Thyroid gland (tissue), 4 donors: ENCODE results near the gene DTNBP1. TPM values are rescaled to one million over a fixed set of nuclear protein-coding genes. Genes with fewer than 3 reads are reported as not detected.

Experiments
- DNase-seq, 2 donors: peaks; one replicate each; pipeline ENCODE4 v3.0.0-alpha.2; 2019
- H3K27ac ChIP-seq, 3 donors: fragments of 200-600 bp; sonication (generic); 1 replicate in 2 of 3; 2 replicates in 1 of 3; pipeline ENCODE4 v1.5.1; 2016 to 2019; ENCODE audit warnings: mild to moderate bottlenecking in 1 of 3, moderate library complexity in 1 of 3
- H3K27me3 ChIP-seq: fragments of 200-600 bp; sonication (generic); one replicate; pipeline ENCODE4 v1.5.1; 2019
- H3K36me3 ChIP-seq, 2 donors: fragments of 200-600 bp; sonication (generic); one replicate each; pipeline ENCODE4 v1.5.1; 2016 to 2019
- H3K4me1 ChIP-seq, 2 donors: fragments of 200-600 bp; sonication (generic); one replicate each; pipeline ENCODE4 v1.5.1; 2017 to 2019
- H3K4me3 ChIP-seq, 3 donors: fragments of 200-600 bp; sonication (generic); replicated peaks in 1 of 3; 1 replicate in 2 of 3; 2 replicates in 1 of 3; pipeline ENCODE4 v1.5.1; 2016; ENCODE audit warnings: mild to moderate bottlenecking in 1 of 3
- H3K9me3 ChIP-seq: fragments of 200-600 bp; sonication (generic); one replicate; pipeline ENCODE4 v1.5.1; 2017
- POLR2A ChIP-seq, 2 donors: fragments of 450-650 bp; IDR thresholded peaks; one replicate each; pipeline ENCODE4 v1.6.1; 2017; ENCODE audit warnings: antibody characterized with exemption in 2 of 2, mild to moderate bottlenecking in 2 of 2, moderate library complexity in 1 of 2
- WGBS, 2 donors: methylation state at CpG; one replicate each; pipeline ENCODE4 v1.1.5; 2017; 5-methylcytosine and 5-hydroxymethylcytosine counted together
- intact Hi-C: fragments of 100-400 bp; cut with DNase I; formaldehyde crosslinking; loops from one replicate; pipeline ENCODE4 v1.15.1; 2023
- total RNA-seq, 4 donors: library from RNA; depleted of rRNA; stranded (reverse); fragments of >200 nt; gene quantifications; one replicate each; pipeline ENCODE4 v1.2.3, GENCODE V29; 2016
- TF ChIP-seq, protein P1 (sequence below), 6 experiments: fragments of 200-600 bp in 3 of 6; fragments of 450-650 bp in 3 of 6; sonication (generic) in 3 of 6; IDR thresholded peaks; one replicate each; pipeline ENCODE4 v1.5.1; 2016 to 2019; ENCODE audit warnings: antibody characterized with exemption in 6 of 6, mild to moderate bottlenecking in 2 of 6, inconsistent platforms in 1 of 6, moderate library complexity in 1 of 6

Gene DTNBP1
- total RNA-seq, 4 donors from 2014 or later = 10.3 to 19.2 (median 12.2) TPM

GRCh38 chr6:15502446-15503345 is 160.1 kb downstream of the DTNBP1 start:
- TF ChIP-seq, protein P1, sequence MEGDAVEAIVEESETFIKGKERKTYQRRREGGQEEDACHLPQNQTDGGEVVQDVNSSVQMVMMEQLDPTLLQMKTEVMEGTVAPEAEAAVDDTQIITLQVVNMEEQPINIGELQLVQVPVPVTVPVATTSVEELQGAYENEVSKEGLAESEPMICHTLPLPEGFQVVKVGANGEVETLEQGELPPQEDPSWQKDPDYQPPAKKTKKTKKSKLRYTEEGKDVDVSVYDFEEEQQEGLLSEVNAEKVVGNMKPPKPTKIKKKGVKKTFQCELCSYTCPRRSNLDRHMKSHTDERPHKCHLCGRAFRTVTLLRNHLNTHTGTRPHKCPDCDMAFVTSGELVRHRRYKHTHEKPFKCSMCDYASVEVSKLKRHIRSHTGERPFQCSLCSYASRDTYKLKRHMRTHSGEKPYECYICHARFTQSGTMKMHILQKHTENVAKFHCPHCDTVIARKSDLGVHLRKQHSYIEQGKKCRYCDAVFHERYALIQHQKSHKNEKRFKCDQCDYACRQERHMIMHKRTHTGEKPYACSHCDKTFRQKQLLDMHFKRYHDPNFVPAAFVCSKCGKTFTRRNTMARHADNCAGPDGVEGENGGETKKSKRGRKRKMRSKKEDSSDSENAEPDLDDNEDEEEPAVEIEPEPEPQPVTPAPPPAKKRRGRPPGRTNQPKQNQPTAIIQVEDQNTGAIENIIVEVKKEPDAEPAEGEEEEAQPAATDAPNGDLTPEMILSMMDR (IDR thresholded peaks at IDR 0.05) = no peak
- TF ChIP-seq POLR2A (IDR thresholded peaks at IDR 0.05) = no peak
- Histone ChIP-seq H3K4me3 (no peak overlapping the region), H3K27me3 (no peaks in the 10 kb centered on the region), H3K27ac (peak overlapping the region; percentile 50 to 59 (median 57)), H3K9me3 (no peaks in the 10 kb centered on the region), H3K4me1 (peaks cover 33 to 42% of the 10 kb centered on the region in 2 donors), H3K36me3 (no peaks in the 10 kb centered on the region)
- WGBS, 2 donors = 82 to 91% methylated on average over 17 to 20 of the region's 20 CpGs
- intact Hi-C loops = no loop called here
- no peak for DNase-seq

DNA sequence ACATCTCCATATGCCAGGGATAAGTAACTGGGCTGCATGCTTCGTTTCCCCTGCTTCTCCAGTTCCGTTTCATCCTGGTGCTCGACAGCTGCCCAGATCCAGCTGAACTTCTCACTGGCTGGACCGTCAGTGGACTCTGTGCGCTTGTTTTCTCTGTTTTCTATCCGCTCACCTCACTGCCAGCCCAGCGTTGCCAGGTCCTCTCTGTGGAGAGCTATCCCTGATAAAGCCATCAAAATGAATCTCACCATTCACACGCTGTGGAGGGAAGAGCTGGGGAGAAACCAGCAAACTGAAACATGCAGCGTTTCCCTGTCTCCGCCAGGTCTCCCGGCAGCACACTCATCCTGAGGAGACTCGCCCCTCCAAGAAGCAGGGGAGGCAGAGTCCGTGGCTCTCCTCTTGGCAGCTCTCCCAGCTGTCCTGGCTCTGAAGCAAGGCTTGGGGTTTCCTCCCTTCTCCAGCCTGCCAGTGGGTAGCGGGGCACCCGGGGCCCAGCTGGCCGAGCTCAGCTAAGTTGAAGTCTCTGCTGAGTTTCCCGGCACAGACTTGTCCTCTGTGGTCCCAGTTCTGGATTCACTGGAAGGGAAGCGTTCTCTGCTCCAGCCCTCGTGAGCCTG is 160.9 kb downstream of the DTNBP1 start:
- Histone ChIP-seq H3K36me3 (no peaks in the 10 kb centered on the region), H3K4me1 (peaks cover 33 to 42% of the 10 kb centered on the region in 2 donors), H3K27ac (peak overlapping the region; percentile 50 to 59 (median 57)), H3K4me3 (no peak overlapping the region), H3K27me3 (no peaks in the 10 kb centered on the region), H3K9me3 (no peaks in the 10 kb centered on the region)
- intact Hi-C loops = no loop called here
- TF ChIP-seq POLR2A (IDR thresholded peaks at IDR 0.05) = no peak
- TF ChIP-seq, protein P1 (IDR thresholded peaks at IDR 0.05) = peak in 1 of 6 experiments; percentile 25
- WGBS, 2 donors = 36 to 40% methylated on average over 14 to 18 of the region's 19 CpGs
- peak; percentile 90 to 92 for DNase-seq

GRCh38 chr6:15500901-15501825 is 161.7 kb downstream of the DTNBP1 start:
- H3K36me3 ChIP-seq = no peaks in the 10 kb centered on the region
- peak overlapping the region; percentile 50 to 59 (median 57) for H3K27ac ChIP-seq
- intact Hi-C loops = no loop called here
- no peak overlapping the region for H3K4me3 ChIP-seq
- H3K27me3 ChIP-seq = no peaks in the 10 kb centered on the region
- H3K4me1 ChIP-seq = peaks cover 33 to 42% of the 10 kb centered on the region in 2 donors
- WGBS, 2 donors = 82 to 89% methylated on average over 38 of the region's 38 CpGs
- H3K9me3 ChIP-seq = no peaks in the 10 kb centered on the region
- no peak for TF ChIP-seq POLR2A (IDR thresholded peaks at IDR 0.05)
- TF ChIP-seq, protein P1 (IDR thresholded peaks at IDR 0.05) = no peak
- no peak for DNase-seq

DNA sequence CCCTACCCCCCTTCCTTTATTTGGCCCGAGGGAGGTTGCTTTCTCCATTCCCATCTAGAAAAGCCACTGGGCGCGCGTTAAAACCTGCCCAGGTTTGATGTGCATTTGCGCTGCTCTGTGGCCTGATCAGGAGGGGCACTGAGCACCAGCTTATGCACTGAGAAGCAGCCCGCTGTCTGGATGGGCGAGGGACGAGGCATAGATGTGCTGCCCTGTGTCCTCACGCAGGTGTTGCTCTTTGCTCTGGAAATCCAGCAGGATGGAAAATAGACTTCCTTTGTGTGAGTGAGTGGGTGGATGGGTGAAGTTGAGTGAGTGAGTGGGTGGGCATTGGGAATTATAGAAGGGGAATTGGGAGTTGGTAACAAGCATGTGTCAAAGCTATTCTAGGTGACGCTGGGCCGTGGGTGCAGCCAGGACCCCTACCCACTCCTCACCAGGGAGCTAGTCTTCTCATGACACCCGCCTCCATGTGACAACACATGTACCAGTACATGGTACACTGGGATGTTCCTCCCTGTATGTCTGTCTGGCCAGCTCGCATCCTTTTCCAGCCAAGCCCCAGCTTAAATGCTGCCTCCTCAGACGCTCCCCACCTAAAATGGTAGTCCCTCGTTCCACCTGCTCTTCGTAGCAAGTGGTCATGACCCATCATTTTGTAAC is 162.6 kb downstream of the DTNBP1 start:
- no peaks in the 10 kb centered on the region for H3K9me3 ChIP-seq
- no peak overlapping the region for H3K27ac ChIP-seq
- WGBS, 2 donors = 92 to 96% methylated on average over 16 of the region's 16 CpGs
- no peak overlapping the region for H3K4me3 ChIP-seq
- DNase-seq = no peak
- intact Hi-C loops = no loop called here
- peaks cover 28 to 33% of the 10 kb centered on the region in 2 donors for H3K4me1 ChIP-seq
- H3K27me3 ChIP-seq = no peaks in the 10 kb centered on the region
- TF ChIP-seq, protein P1 (IDR thresholded peaks at IDR 0.05) = no peak
- no peak for TF ChIP-seq POLR2A (IDR thresholded peaks at IDR 0.05)
- H3K36me3 ChIP-seq = no peaks in the 10 kb centered on the region
